ENCODE measurements around the gene TMEM35A.

The TMEM35A gene

DNA sequence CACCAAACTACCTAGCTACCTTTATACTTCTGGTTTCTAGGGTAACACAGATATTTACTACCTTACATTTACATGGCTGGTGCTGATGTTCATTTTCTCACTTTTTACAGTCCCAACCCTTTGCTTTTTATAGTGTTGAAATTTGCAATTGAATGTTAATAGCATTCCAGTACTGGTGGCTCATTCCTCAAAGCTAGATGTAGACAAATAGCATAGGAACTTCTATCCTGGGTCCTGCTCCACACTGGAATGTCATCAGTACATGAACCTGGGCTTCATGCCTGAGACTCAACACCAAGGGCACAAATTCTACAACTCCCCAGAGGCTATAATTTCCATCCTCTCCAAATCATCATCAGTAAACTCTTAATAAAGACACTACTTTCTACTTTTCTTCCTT is 16.5 kb upstream of the TMEM35A start:
- no peak overlapping the region for H3K4me3 ChIP-seq (ENCODE audit: insufficient read depth, low read length, poor library complexity, severe bottlenecking)
- no peaks in the 10 kb centered on the region for H3K36me3 ChIP-seq (ENCODE audit: low read length)
- no peaks in the 10 kb centered on the region for H3K9me2 ChIP-seq (replicated peaks; ENCODE audit: insufficient read depth, low read length)
- no peaks in the 10 kb centered on the region for H3K9me3 ChIP-seq (ENCODE audit: insufficient read depth, low read length)
- H3K9ac ChIP-seq (ENCODE audit: low read length), result no peak overlapping the region
- no peaks in the 10 kb centered on the region for H3K27me3 ChIP-seq (ENCODE audit: low read length)
- TF ChIP-seq EZH2phosphoT487 (conservative IDR thresholded peaks at IDR 0.05; ENCODE audit: low read length), result no peak
- TF ChIP-seq, protein P1, sequence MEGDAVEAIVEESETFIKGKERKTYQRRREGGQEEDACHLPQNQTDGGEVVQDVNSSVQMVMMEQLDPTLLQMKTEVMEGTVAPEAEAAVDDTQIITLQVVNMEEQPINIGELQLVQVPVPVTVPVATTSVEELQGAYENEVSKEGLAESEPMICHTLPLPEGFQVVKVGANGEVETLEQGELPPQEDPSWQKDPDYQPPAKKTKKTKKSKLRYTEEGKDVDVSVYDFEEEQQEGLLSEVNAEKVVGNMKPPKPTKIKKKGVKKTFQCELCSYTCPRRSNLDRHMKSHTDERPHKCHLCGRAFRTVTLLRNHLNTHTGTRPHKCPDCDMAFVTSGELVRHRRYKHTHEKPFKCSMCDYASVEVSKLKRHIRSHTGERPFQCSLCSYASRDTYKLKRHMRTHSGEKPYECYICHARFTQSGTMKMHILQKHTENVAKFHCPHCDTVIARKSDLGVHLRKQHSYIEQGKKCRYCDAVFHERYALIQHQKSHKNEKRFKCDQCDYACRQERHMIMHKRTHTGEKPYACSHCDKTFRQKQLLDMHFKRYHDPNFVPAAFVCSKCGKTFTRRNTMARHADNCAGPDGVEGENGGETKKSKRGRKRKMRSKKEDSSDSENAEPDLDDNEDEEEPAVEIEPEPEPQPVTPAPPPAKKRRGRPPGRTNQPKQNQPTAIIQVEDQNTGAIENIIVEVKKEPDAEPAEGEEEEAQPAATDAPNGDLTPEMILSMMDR (IDR thresholded peaks at IDR 0.05; ENCODE audit: insufficient read depth, low read length, poor library complexity, severe bottlenecking), result no peak
- H3K79me2 ChIP-seq (ENCODE audit: insufficient read depth, low read length), result no peaks in the 10 kb centered on the region
- H3K4me2 ChIP-seq (ENCODE audit: low read depth, low read length, poor library complexity, severe bottlenecking), result no peak overlapping the region
- H3K27ac ChIP-seq (ENCODE audit: low read depth, low read length), result no peak overlapping the region
- H2AFZ ChIP-seq (ENCODE audit: low read depth, low read length, severe bottlenecking), result no peak overlapping the region
- no peaks in the 10 kb centered on the region for H4K20me1 ChIP-seq (ENCODE audit: low read depth, low read length)
- H3F3A ChIP-seq (ENCODE audit: insufficient read depth), result no peaks in the 10 kb centered on the region

DNA sequence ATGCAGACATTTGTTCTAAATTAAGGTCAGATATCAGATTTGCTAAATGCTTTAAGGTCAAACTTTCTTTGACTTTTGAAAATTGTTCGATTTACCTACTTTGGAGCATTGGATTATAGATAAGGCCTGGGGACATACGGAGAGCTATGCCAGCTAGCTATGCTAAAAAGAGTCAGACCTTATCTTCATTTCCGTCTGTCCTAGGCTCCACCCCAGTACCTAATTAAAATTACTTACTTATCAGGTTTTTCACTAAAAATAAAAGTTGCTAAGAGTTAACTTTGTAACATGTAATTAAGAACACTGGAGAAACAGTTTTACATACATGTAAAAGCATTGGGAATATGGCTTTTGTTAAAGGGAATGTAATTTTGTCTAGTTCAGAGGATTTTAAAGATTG is 7.1 kb upstream of the TMEM35A start:
- Histone ChIP-seq H3K9me2 (replicated peaks; ENCODE audit: insufficient read depth, low read length) (no peaks in the 10 kb centered on the region), H3K27me3 (ENCODE audit: low read length) (no peaks in the 10 kb centered on the region), H4K20me1 (ENCODE audit: low read depth, low read length) (no peaks in the 10 kb centered on the region), H2AFZ (ENCODE audit: low read depth, low read length, severe bottlenecking) (no peak overlapping the region), H3K36me3 (ENCODE audit: low read length) (no peaks in the 10 kb centered on the region), H3K9me3 (ENCODE audit: insufficient read depth, low read length) (no peaks in the 10 kb centered on the region), H3K79me2 (ENCODE audit: insufficient read depth, low read length) (no peaks in the 10 kb centered on the region), H3K4me2 (ENCODE audit: low read depth, low read length, poor library complexity, severe bottlenecking) (no peak overlapping the region), H3K27ac (ENCODE audit: low read depth, low read length) (no peak overlapping the region), H3K4me3 (ENCODE audit: insufficient read depth, low read length, poor library complexity, severe bottlenecking) (no peak overlapping the region), H3F3A (ENCODE audit: insufficient read depth) (no peaks in the 10 kb centered on the region), H3K9ac (ENCODE audit: low read length) (no peak overlapping the region)
- TF ChIP-seq, protein P1 (IDR thresholded peaks at IDR 0.05; ENCODE audit: insufficient read depth, low read length, poor library complexity, severe bottlenecking), result no peak
- TF ChIP-seq EZH2phosphoT487 (conservative IDR thresholded peaks at IDR 0.05; ENCODE audit: low read length), result no peak

DNA sequence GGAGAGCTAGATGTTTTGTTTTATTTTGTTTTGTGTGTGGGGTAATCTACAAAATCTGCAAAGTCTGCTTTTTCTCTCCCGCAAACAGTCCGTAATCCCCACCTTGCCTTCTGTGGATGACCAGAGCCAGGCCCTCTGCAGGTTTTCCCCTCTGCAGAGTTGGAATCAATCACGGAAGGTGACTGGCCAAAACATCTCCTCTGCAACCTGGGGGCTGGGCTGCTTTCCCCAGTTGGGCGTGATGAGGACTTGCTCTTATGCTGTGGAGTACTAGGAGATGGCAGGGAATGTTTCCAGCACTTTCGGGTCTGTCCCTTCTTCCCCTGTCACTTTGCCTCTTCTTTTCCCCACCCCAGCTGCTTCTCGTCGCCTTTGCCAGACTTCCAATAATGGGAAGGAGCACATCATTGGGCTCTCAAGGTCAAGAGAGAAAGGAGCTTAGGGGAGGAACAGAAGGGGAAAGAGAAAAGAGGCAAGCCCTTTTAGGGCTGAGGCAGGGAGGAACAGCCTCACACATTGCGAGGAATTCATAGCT is 1.1 kb downstream of the TMEM35A start:
- Histone ChIP-seq H3K9me3 (ENCODE audit: insufficient read depth, low read length) (no peaks in the 10 kb centered on the region), H3K27ac (ENCODE audit: low read depth, low read length) (no peak overlapping the region), H3K4me2 (ENCODE audit: low read depth, low read length, poor library complexity, severe bottlenecking) (no peak overlapping the region), H2AFZ (ENCODE audit: low read depth, low read length, severe bottlenecking) (no peak overlapping the region), H4K20me1 (ENCODE audit: low read depth, low read length) (no peaks in the 10 kb centered on the region), H3K36me3 (ENCODE audit: low read length) (no peaks in the 10 kb centered on the region), H3K9me2 (replicated peaks; ENCODE audit: insufficient read depth, low read length) (no peaks in the 10 kb centered on the region), H3K79me2 (ENCODE audit: insufficient read depth, low read length) (no peaks in the 10 kb centered on the region), H3F3A (ENCODE audit: insufficient read depth) (no peaks in the 10 kb centered on the region), H3K27me3 (ENCODE audit: low read length) (no peaks in the 10 kb centered on the region), H3K4me3 (ENCODE audit: insufficient read depth, low read length, poor library complexity, severe bottlenecking) (no peak overlapping the region), H3K9ac (ENCODE audit: low read length) (no peak overlapping the region)
- TF ChIP-seq EZH2phosphoT487 (conservative IDR thresholded peaks at IDR 0.05; ENCODE audit: low read length), result no peak
- TF ChIP-seq, protein P1 (IDR thresholded peaks at IDR 0.05; ENCODE audit: insufficient read depth, low read length, poor library complexity, severe bottlenecking), result no peak
